Activated naive CD8-positive, alpha-beta T cell (primary cell): ENCODE results near the gene MSRB1.
A peak's percentile ranks its signal among the peaks of the same experiment; 100 is the strongest.
"Not testable (repeated sequence)": the region's sequence is repeated elsewhere in the genome, so short reads cannot be mapped to it uniquely, and the experiment has no call there.

ENCODE experiments used
- H3K27ac Mint-ChIP-seq: one replicate; pipeline ENCODE4 v1.8.0; 2021; ENCODE audit warnings: mixed read lengths
- H3K27me3 Mint-ChIP-seq: one replicate; pipeline ENCODE4 v1.8.0; 2021; ENCODE audit warnings: mixed read lengths
- H3K36me3 Mint-ChIP-seq: one replicate; pipeline ENCODE4 v1.8.0; 2021; ENCODE audit warnings: mixed read lengths
- H3K4me1 Mint-ChIP-seq: one replicate; pipeline ENCODE4 v1.8.0; 2021; ENCODE audit warnings: low read depth, mixed read lengths
- H3K4me3 Mint-ChIP-seq: one replicate; pipeline ENCODE4 v1.8.0; 2021; ENCODE audit warnings: mild to moderate bottlenecking, mixed read lengths
- H3K9me3 Mint-ChIP-seq: one replicate; pipeline ENCODE4 v1.8.0; 2021; ENCODE audit warnings: low read depth, mixed read lengths

MSRB1 gene

DNA sequence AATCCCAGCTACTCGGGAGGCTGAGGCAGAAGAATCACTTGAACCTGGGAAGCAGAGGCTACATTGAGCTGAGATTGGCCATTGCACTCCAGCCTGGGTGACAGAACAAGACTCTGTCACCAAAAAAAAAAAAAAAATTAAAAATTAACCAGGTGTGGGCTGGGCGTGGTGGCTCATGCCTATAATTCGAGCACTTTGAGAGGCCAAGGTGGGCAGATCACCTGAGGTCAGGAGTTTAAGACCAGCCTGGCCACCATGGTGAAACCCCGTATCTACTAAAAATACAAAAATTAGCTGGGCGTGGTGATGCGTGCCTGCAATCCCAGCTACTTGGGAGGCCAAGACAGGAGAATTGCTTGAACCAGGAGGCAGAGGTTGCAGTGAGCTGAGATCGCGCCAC lies 3.2 kb downstream of the MSRB1 start:
- H3K4me1 Mint-ChIP-seq: peaks cover 18% of the 10 kb centered on the region
- H3K9me3 Mint-ChIP-seq, H3K27ac Mint-ChIP-seq, H3K27me3 Mint-ChIP-seq, H3K4me3 Mint-ChIP-seq, H3K36me3 Mint-ChIP-seq: not testable (repeated sequence)

DNA sequence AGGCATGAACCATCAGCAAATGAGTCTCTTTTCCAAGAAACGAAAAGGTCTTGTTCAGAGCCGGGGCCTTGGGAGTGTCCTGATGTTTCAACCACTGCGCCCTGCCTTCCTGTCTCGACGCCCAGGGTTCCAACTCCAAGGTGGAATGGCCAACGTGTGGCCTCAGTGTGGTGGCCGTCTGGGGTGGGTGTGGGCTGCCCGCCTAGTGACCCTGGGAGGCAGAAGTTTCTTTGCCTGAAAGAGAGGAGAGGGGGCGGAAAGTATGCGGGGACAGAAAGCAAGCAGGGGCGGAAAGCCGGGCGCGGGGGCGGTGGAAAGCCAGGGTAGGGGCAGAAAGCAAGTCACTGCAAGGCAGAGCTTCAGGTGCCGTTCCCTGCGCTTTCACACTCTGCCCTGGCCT lies 4.1 kb downstream of the MSRB1 start:
- H3K27me3 Mint-ChIP-seq: no peaks in the 10 kb centered on the region
- no peaks in the 10 kb centered on the region for H3K9me3 Mint-ChIP-seq
- H3K4me1 Mint-ChIP-seq: peaks cover 13% of the 10 kb centered on the region
- no peak overlapping the region for H3K4me3 Mint-ChIP-seq
- no peaks in the 10 kb centered on the region for H3K36me3 Mint-ChIP-seq
- no peak overlapping the region for H3K27ac Mint-ChIP-seq

DNA sequence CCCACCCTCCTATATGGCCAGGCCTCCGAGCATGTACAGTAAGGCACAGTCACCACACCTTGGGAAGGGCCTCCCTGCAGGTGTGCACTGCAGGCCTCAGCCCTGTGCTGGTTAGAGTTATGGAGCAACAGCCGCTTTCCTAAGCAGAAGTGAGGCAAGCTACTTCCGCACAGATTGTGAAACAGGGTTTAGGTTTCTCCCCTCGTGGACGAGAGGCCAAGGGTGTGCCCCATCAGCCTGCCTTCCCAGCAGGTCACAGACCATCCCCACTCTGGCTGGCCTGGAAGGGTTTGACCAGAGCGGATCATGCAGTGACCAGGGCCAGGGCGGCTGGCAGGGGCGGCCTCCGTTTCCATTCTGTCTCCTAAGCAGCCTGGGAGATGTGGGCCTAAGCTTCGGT lies 4.7 kb downstream of the MSRB1 start:
- H3K4me1 Mint-ChIP-seq: peaks cover 9% of the 10 kb centered on the region
- no peaks in the 10 kb centered on the region for H3K36me3 Mint-ChIP-seq
- H3K9me3 Mint-ChIP-seq: no peaks in the 10 kb centered on the region
- H3K4me3 Mint-ChIP-seq: no peak overlapping the region
- no peak overlapping the region for H3K27ac Mint-ChIP-seq
- H3K27me3 Mint-ChIP-seq: no peaks in the 10 kb centered on the region

DNA sequence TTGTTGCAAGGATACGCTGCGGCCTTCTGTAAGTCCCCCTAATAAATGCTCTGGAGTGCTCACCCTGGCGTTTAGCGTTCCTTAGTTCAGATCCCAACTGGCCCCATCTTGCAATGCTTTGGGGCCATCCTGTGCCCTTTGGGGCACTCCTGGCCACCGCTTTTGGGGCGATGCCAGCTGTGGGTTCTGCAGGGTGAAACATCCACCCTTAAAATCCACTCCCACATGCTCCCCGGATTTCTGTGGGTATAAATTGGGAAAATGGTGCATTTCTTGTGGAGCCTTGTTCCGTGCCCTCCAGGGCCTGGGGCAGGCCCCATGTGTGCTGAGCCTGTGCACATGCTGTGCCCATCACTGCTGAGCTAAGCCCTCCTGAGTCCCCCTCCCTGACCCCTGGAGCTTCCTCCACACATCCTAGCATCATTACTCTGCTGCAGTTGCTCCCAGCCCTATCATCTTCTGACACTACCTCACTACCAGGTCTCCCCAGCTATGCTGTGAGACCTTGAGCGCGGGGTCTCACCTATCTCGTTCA lies 6.0 kb downstream of the MSRB1 start:
- H3K9me3 Mint-ChIP-seq: no peaks in the 10 kb centered on the region
- no peak overlapping the region for H3K4me3 Mint-ChIP-seq
- no peak overlapping the region for H3K27ac Mint-ChIP-seq
- H3K36me3 Mint-ChIP-seq: no peaks in the 10 kb centered on the region
- peaks cover 9% of the 10 kb centered on the region for H3K4me1 Mint-ChIP-seq
- no peaks in the 10 kb centered on the region for H3K27me3 Mint-ChIP-seq

DNA sequence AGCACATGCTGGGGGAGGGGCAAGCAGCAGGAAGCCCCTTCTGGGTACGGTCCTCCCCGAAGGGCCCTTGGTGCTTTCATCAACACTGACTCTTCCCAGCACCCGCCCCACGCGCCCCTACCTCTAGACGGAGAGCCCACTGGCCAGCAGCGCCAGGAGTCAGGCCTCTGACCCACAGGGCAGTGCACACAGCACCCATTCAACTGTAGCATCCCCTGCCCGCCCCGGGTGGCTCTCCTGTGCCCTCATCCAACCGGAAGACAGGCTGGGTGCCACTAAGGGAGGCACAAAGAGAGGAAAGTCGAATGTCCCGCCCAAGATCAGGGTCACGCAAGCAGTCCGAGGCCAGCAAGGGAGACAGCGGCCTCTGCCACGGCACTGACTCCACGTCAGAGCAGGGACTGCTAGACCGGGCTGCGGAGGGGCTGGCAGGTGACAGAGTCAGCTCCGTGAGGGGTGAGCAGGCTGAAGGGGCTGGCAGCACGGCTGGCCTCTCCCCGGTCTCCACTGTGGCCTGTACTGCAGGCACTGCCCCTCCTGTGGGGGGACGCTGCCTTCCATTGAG lies 9.8 kb downstream of the MSRB1 start:
- H3K36me3 Mint-ChIP-seq: no peaks in the 10 kb centered on the region
- H3K4me3 Mint-ChIP-seq: no peak overlapping the region
- no peaks in the 10 kb centered on the region for H3K27me3 Mint-ChIP-seq
- H3K9me3 Mint-ChIP-seq: no peaks in the 10 kb centered on the region
- no peak overlapping the region for H3K27ac Mint-ChIP-seq
- H3K4me1 Mint-ChIP-seq: peaks cover 2% of the 10 kb centered on the region

DNA sequence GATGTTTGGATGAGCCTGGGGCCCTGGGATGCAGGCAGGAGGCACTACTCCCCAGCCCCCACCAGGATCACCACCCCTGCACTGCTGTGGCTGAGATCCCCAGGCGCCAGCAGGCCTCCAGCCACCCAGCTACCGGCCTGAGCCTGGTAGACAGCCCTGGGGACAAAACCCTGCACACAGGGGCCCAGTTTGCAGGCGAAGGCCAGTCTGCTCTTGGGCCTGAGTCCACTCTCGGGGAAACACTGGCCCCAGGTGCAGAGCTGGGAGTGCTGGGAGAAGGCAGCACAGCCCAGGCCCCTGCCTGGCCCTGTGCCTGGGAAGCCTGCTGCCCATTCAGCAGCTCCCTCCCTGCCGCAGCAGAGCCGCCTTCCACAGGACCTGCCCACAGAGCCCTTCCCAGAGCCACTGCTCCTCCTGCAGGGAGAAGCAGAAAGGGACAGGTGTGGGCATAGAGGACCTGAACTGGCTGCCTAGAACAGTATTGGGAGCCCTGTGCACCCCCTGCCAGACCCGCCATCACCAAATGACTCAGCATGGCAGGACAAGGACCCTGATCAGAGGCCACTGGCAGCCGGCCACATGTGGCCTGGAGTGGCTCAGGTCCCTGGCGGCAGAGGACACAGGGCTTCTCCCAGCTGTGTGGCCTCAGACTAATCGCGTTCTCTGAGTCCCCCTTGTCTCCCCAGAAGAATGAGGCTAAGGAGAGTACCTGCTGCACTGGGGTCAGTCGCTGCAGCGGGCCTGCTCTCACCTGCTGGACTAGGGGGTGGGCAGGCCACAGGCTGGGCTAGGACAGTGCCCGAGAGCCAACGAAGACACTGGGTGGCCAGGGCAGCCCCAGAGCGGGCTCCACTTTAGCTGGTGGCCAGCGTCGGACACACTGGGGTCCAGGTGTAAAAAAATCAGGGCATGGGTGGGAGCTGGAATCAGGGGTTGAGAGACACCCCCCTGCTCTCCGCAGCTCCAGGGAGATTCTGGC lies 10.7 kb downstream of the MSRB1 start:
- Mint-ChIP-seq H3K27me3 (no peaks in the 10 kb centered on the region), H3K4me3 (no peak overlapping the region), H3K36me3 (no peaks in the 10 kb centered on the region), H3K27ac (no peak overlapping the region), H3K4me1 (peaks cover 2% of the 10 kb centered on the region), H3K9me3 (no peaks in the 10 kb centered on the region)

DNA sequence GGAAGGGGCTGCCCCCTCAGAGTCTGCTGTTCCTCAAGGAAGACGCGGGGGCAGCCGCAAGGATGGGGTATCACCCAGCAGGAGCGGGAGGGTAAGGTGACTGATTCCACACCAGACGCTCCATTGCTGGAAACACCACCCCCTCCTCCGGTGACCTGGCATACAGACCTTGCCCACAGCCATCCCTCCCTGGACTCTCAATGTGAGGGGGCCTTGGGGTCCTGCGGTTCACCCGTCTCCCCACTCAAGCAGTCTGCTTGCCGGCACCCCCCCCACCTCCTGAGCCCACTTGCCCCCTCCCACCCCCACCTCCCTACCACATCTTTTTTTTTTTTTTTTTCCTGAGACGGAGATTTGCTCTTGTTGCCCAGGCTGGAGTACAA lies 12.7 kb downstream of the MSRB1 start:
- Mint-ChIP-seq H3K9me3 (no peaks in the 10 kb centered on the region), H3K36me3 (no peaks in the 10 kb centered on the region), H3K27ac (no peak overlapping the region), H3K4me3 (no peak overlapping the region), H3K4me1 (peaks cover 2% of the 10 kb centered on the region), H3K27me3 (no peaks in the 10 kb centered on the region)

DNA sequence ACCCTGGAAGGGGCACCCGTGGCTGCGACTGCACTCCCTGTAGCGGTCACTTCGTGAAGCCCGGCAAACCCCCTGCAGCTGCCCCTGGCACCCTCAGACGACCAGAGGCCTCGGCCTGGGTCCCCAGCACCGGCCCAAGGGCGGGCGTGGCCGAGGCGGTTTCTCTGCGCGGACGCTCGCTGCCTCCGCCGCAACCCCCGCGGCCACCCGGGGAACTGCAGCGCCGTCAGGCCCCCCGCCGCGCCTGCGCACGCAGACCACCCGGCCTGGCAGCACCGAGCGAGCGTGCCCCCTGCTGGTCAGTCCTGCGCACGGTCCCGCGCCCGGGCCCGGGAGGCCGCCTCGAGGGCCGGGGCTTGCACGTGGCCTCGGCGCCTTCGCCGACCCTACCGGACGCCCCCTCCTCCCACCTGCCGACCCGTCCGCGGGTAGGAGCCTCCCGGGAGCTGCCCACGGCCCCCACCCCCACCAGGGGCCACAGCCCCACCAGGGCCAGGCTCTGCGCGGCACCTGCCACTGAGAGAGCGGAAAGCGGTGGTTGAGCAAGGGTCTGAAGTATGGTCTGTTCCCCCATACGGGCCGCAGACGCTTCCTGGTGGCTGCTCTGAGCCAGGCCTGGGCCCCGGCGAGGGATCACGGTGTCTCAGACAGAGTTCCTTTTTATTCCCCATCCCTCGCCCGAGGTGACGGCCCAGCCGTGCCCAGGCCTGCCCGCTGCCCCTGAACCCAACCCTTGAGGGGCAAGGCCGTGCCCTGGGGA lies 13.2 kb downstream of the MSRB1 start:
- H3K36me3 Mint-ChIP-seq: no peaks in the 10 kb centered on the region
- peaks cover 2% of the 10 kb centered on the region for H3K4me1 Mint-ChIP-seq
- no peaks in the 10 kb centered on the region for H3K9me3 Mint-ChIP-seq
- H3K4me3 Mint-ChIP-seq: no peak overlapping the region
- no peak overlapping the region for H3K27ac Mint-ChIP-seq
- H3K27me3 Mint-ChIP-seq: no peaks in the 10 kb centered on the region

DNA sequence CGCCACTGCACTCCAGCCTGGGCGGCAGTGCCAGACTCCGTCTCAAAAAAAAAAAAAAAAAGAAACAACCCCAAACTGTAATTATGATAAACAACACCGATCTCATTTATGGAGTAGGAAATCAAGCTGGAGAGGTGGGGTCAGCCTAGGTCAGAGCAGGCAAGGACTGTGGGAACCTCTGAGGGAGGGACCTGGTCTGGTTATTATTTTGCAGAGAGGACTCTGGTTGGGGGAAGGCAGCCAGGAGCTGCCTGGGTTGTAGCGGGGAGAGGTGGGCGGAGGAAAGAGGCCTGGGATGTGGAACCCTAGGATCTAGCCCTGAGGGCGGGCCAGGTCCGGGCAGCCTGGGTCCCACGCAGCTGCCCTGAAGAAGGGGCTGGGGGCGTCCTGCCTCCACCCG lies 13.9 kb downstream of the MSRB1 start:
- Mint-ChIP-seq H3K27ac (no peak overlapping the region), H3K36me3 (no peaks in the 10 kb centered on the region), H3K9me3 (no peaks in the 10 kb centered on the region), H3K4me1 (peaks cover 2% of the 10 kb centered on the region), H3K27me3 (no peaks in the 10 kb centered on the region), H3K4me3 (peak overlapping the region; percentile 81)

DNA sequence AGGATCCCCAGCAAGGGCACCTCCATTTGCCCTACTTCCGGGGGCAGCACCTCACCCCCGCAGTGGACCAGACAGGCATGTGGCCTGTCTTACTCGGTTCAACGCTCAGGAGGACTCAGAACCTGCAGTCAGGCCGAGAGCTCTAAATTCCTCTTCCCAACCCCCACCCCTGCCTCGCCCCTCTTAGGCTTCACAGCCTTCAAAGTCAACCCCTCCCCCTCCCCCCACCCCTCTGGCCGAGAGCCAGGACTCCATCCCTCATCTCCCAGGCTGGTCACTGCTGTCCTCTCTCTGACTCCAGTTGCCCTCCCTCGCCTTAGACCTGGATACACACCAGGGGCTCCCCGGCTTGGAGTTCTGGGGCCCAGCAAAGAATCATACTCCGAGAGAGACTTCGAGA lies 16.7 kb downstream of the MSRB1 start:
- peaks cover 2% of the 10 kb centered on the region for H3K4me1 Mint-ChIP-seq
- no peak overlapping the region for H3K4me3 Mint-ChIP-seq
- H3K27me3 Mint-ChIP-seq: peaks cover 11% of the 10 kb centered on the region
- no peaks in the 10 kb centered on the region for H3K9me3 Mint-ChIP-seq
- no peaks in the 10 kb centered on the region for H3K36me3 Mint-ChIP-seq
- no peak overlapping the region for H3K27ac Mint-ChIP-seq

DNA sequence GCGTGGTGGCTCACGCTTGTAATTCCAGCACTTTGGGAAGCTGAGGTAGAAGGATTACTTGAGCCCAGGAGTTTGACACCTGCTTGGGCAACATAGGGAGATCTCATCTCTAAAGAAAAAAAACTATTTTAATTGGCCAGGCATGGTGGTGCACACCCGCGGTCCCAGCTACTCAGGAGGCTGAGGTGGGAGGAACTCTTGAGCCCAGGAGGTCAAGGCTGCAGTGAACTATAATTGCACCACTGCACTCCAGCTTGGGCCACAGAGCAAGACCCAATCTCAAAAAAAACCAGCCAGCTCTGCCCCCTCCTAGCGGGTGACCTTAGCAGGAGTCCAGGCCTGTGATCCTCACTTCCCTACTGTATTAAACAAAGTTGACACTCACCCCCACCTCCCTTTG lies 18.9 kb downstream of the MSRB1 start:
- Mint-ChIP-seq H3K9me3 (no peaks in the 10 kb centered on the region), H3K36me3 (no peaks in the 10 kb centered on the region), H3K4me3 (no peak overlapping the region), H3K4me1 (peaks cover 4% of the 10 kb centered on the region), H3K27ac (no peak overlapping the region), H3K27me3 (peaks cover 19% of the 10 kb centered on the region)

DNA sequence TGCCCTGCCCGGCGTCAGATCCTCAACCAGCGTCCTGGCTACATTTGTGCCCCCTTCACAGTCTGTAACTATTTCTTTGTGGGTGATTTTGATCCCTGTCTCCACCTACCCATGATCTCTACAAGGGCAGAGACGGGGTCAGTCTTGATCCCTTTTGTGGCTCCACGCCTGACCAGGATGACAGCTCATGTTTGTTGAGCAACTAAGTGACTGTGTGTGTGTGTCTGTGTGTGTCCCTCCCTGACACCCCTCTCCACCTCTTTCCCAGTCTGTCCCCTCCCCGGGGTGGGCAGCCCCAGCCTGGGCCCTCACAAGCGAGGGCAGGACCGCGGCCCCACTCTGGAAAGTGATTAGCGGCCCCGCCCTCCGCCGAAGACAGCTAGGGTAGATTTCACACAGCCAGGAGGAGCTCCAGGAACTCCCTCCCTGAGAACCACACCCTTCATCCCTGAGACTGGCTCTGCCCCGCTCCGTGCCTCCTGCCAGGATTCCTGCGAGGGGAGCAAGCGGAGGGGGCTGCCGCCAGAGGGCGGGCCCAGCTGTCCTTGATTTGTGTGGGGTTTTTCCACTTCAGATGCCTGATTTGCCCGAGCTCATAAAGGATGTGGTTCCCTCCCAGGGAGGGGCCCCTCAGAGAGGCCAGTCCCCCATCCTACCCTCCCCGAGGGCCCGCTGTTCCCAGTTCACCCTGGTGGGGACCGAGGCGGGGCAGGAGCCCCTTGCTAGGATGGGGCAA lies 19.5 kb downstream of the MSRB1 start:
- Mint-ChIP-seq H3K27ac (no peak overlapping the region), H3K4me3 (no peak overlapping the region), H3K9me3 (no peaks in the 10 kb centered on the region), H3K4me1 (peaks cover 3% of the 10 kb centered on the region), H3K36me3 (no peaks in the 10 kb centered on the region), H3K27me3 (peaks cover 19% of the 10 kb centered on the region)

DNA sequence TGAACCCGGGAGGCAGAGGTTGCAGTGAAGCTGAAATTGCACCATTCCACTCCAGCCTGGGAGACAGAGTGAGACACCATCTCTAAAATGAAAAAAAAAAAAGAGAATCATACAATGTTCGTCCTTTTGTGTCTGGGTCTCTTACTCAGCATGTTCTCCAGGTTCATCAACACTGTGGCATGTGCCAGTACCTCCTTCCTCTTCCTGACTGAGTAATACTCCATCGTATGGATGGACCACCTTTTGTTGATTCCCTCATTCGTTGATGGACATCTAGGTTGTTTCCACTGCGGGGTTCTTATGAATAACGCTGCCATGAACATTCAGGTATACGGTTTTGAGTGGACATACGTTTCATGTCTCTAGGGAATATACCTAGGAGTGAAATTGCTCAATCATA lies 20.6 kb downstream of the MSRB1 start:
- H3K27me3 Mint-ChIP-seq: peaks cover 19% of the 10 kb centered on the region
- H3K27ac Mint-ChIP-seq: no peak overlapping the region
- H3K9me3 Mint-ChIP-seq: no peaks in the 10 kb centered on the region
- H3K4me3 Mint-ChIP-seq: no peak overlapping the region
- H3K36me3 Mint-ChIP-seq: no peaks in the 10 kb centered on the region
- H3K4me1 Mint-ChIP-seq: peaks cover 3% of the 10 kb centered on the region

DNA sequence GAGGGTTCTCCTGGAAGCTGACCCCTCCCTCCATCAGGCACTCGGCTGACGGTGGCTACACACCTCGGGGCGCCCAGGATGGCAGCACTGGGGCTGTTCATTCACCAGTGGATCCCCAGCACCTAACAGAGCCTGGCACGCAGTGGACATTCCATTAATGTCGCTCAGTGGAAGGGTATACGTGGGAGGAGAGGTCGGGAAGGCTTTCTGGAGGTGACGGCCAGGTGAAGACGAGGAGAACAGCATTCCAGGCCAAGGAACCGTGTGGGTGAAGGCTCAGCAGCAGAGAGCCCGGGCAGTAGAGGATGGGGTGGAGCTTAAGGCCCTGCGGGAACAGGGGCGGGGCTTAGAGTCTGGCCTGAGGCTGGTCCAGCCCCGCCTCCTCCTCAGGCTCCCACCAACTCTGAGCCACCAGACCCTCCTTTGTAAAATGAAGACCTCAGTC lies 22.2 kb downstream of the MSRB1 start:
- Mint-ChIP-seq H3K36me3 (no peaks in the 10 kb centered on the region), H3K9me3 (no peaks in the 10 kb centered on the region), H3K27ac (no peak overlapping the region), H3K4me1 (peaks cover 5% of the 10 kb centered on the region), H3K27me3 (peaks cover 24% of the 10 kb centered on the region), H3K4me3 (no peak overlapping the region)
